IMR-90 (cell line): ENCODE measurements around the gene C14orf180. TPM values are rescaled to one million over a fixed set of nuclear protein-coding genes. Genes with fewer than 3 reads are reported as not detected.

Source experiments
- ATAC-seq: fragments of 200-7000 bp; cut with Tn5 transposase; 2 replicates; pipeline ENCODE4 v1.9.1; 2020; ENCODE audit warnings: low read depth, mild to moderate bottlenecking, moderate library complexity
- BruUV-seq: library from RNA; stranded (reverse); fragments of 400-500 nt; replicated peaks from 2 replicates; lab custom pipeline; 2021; lab: Mats Ljungman, UMichigan
- CTCF ChIA-PET: fragments of 300-600 bp; formaldehyde crosslinking; extraction: SDS; loops from one replicate; lab custom pipeline; 2021; ENCODE audit warnings: antibody characterized with exemption; lab: Yijun Ruan, JAX
- POLR2A ChIA-PET: fragments of 300-600 bp; sonication (Branson Sonifier 250); formaldehyde crosslinking; loops from one replicate; lab custom pipeline; 2022; ENCODE audit warnings: antibody characterized with exemption; ENCODE audit not compliant: unreplicated experiment; lab: Charles Lee
- DNase-seq: peaks from one replicate; pipeline ENCODE4 v3.0.0; 2013
- H2AFZ ChIP-seq: replicated peaks from 2 replicates; pipeline ENCODE3; 2013; ENCODE audit warnings: low read length, mild to moderate bottlenecking; ENCODE audit not compliant: poor library complexity
- H2AK5ac ChIP-seq: 2 replicates; pipeline ENCODE4 v1.6.1; 2013; ENCODE audit warnings: low read depth, low read length, inconsistent platforms
- H2AK9ac ChIP-seq: replicated peaks from 2 replicates; pipeline ENCODE3; 2013; ENCODE audit warnings: mild to moderate bottlenecking, low read depth, low read length, moderate library complexity; ENCODE audit not compliant: poor library complexity
- H2BK120ac ChIP-seq: 2 replicates; pipeline ENCODE4 v1.6.1; 2013; ENCODE audit warnings: low read depth, low read length, inconsistent platforms
- H2BK15ac ChIP-seq: 3 replicates; pipeline ENCODE4 v1.6.1; 2013; ENCODE audit warnings: low read depth, low read length, inconsistent platforms
- H2BK20ac ChIP-seq: 2 replicates; pipeline ENCODE4 v1.6.1; 2013; ENCODE audit warnings: low read depth, mild to moderate bottlenecking, inconsistent platforms, low read length, moderate library complexity
- H2BK5ac ChIP-seq: 2 replicates; pipeline ENCODE4 v1.6.1; 2013; ENCODE audit warnings: mild to moderate bottlenecking, low read depth, low read length, inconsistent platforms; ENCODE audit not compliant: poor library complexity, severe bottlenecking
- H3K14ac ChIP-seq: replicated peaks from 2 replicates; pipeline ENCODE4 v1.6.1; 2013; ENCODE audit warnings: low read depth, low read length, inconsistent platforms
- H3K18ac ChIP-seq: 2 replicates; pipeline ENCODE4 v1.6.1; 2013; ENCODE audit warnings: low read depth, low read length, control low read depth
- H3K23ac ChIP-seq: 2 replicates; pipeline ENCODE4 v1.6.1; 2013; ENCODE audit warnings: low read depth, low read length, inconsistent platforms
- H3K27ac ChIP-seq: 2 replicates; pipeline ENCODE4 v1.5.1; 2013; ENCODE audit warnings: mild to moderate bottlenecking, control low read depth, low read length; ENCODE audit not compliant: insufficient read depth
- H3K27me3 ChIP-seq: 2 replicates; pipeline ENCODE4 v1.6.1; 2013; ENCODE audit warnings: low read length; ENCODE audit not compliant: control insufficient read depth, insufficient read depth
- H3K36me3 ChIP-seq: 2 replicates; pipeline ENCODE4 v1.6.1; 2013; ENCODE audit warnings: low read length, mixed read lengths; ENCODE audit not compliant: control insufficient read depth, insufficient read depth
- H3K4ac ChIP-seq: 2 replicates; pipeline ENCODE4 v1.6.1; 2013; ENCODE audit warnings: low read depth, low read length, inconsistent platforms
- H3K4me1 ChIP-seq: 2 replicates; pipeline ENCODE4 v1.6.1; 2013; ENCODE audit warnings: low read length, mixed read lengths; ENCODE audit not compliant: control insufficient read depth, insufficient read depth
- H3K4me2 ChIP-seq: 2 replicates; pipeline ENCODE4 v1.6.1; 2013; ENCODE audit warnings: low read depth, mild to moderate bottlenecking, control low read depth, low read length, moderate library complexity
- H3K4me3 ChIP-seq: 2 replicates; pipeline ENCODE4 v1.5.1; 2013; ENCODE audit warnings: low read depth, mild to moderate bottlenecking, control low read depth, low read length, moderate library complexity; ENCODE audit not compliant: insufficient read depth
- H3K56ac ChIP-seq: 2 replicates; pipeline ENCODE4 v1.6.1; 2013; ENCODE audit warnings: low read length, inconsistent platforms; ENCODE audit not compliant: insufficient read depth; ENCODE audit errors: extremely low read depth
- H3K79me1 ChIP-seq, 2 experiments: 2 replicates each; pipeline ENCODE4 v1.6.1; 2013; ENCODE audit warnings: low read length in 2 of 2, inconsistent platforms in 1 of 2, low read depth in 1 of 2
- H3K9ac ChIP-seq: 2 replicates; pipeline ENCODE4 v1.6.1; 2013; ENCODE audit warnings: low read depth, low read length, control low read depth
- H3K9me1 ChIP-seq: 2 replicates; pipeline ENCODE4 v1.6.1; 2013; ENCODE audit warnings: low read length, inconsistent platforms; ENCODE audit not compliant: insufficient read depth
- H3K9me3 ChIP-seq: 2 replicates; pipeline ENCODE4 v1.6.1; 2013; ENCODE audit warnings: low read length; ENCODE audit not compliant: control insufficient read depth, insufficient read depth
- H4K20me1 ChIP-seq: 2 replicates; pipeline ENCODE4 v1.6.1; 2013; ENCODE audit warnings: low read length, inconsistent platforms; ENCODE audit not compliant: insufficient read depth
- H4K5ac ChIP-seq: 2 replicates; pipeline ENCODE4 v1.6.1; 2013; ENCODE audit warnings: mild to moderate bottlenecking, low read depth, low read length, control low read depth
- H4K8ac ChIP-seq, 2 experiments: 2 replicates each; pipeline ENCODE4 v1.6.1; 2013; ENCODE audit warnings: low read depth in 2 of 2, low read length in 2 of 2, control low read depth in 1 of 2, inconsistent platforms in 1 of 2
- H4K91ac ChIP-seq: 2 replicates; pipeline ENCODE4 v1.6.1; 2013; ENCODE audit warnings: low read depth, low read length, inconsistent platforms; ENCODE audit not compliant: insufficient read depth
- BHLHE40 ChIP-seq: fragments of 150-350 bp; IDR thresholded peaks from 2 replicates; pipeline ENCODE4 v1.6.1; 2016; ENCODE audit warnings: mild to moderate bottlenecking, low read depth, low read length
- CEBPB ChIP-seq: IDR thresholded peaks from 2 replicates; pipeline ENCODE4 v1.6.1; 2012; ENCODE audit warnings: low read depth, low read length, improper control_type of control experiment
- CHD1 ChIP-seq: IDR thresholded peaks from 2 replicates; pipeline ENCODE4 v1.6.1; 2012; ENCODE audit warnings: low read depth, low read length, improper control_type of control experiment
- FOS ChIP-seq: fragments of 150-350 bp; IDR thresholded peaks from 2 replicates; pipeline ENCODE4 v1.6.1; 2016; ENCODE audit warnings: low read depth, low read length
- MAFK ChIP-seq: IDR thresholded peaks from 2 replicates; pipeline ENCODE4 v1.6.1; 2012; ENCODE audit warnings: low read depth, low read length, improper control_type of control experiment
- MAZ ChIP-seq: IDR thresholded peaks from 2 replicates; pipeline ENCODE4 v1.6.1; 2012; ENCODE audit warnings: low read depth, mild to moderate bottlenecking, low read length, improper control_type of control experiment, moderate library complexity, borderline replicate concordance
- MXI1 ChIP-seq: IDR thresholded peaks from 2 replicates; pipeline ENCODE4 v1.6.1; 2012; ENCODE audit warnings: low read depth, mild to moderate bottlenecking, low read length, moderate library complexity, borderline replicate concordance
- NFE2L2 ChIP-seq: fragments of 150-350 bp; IDR thresholded peaks from 2 replicates; pipeline ENCODE4 v1.6.1; 2016; ENCODE audit warnings: low read depth, mild to moderate bottlenecking, low read length
- POLR2A ChIP-seq: IDR thresholded peaks from 2 replicates; pipeline ENCODE4 v1.6.1; 2012; ENCODE audit warnings: mild to moderate bottlenecking, low read depth, low read length
- RAD21 ChIP-seq: IDR thresholded peaks from 2 replicates; pipeline ENCODE4 v1.6.1; 2012; ENCODE audit warnings: low read length, improper control_type of control experiment
- RCOR1 ChIP-seq: IDR thresholded peaks from 2 replicates; pipeline ENCODE4 v1.6.1; 2012; ENCODE audit warnings: mild to moderate bottlenecking, low read length, improper control_type of control experiment; ENCODE audit not compliant: insufficient replicate concordance
- RFX5 ChIP-seq: IDR thresholded peaks from 2 replicates; pipeline ENCODE4 v1.8.0; 2012; ENCODE audit warnings: low read depth, mild to moderate bottlenecking, low read length, moderate library complexity
- SMC3 ChIP-seq: fragments of 150-350 bp; IDR thresholded peaks from 2 replicates; pipeline ENCODE4 v1.6.1; 2016; ENCODE audit warnings: low read depth, mild to moderate bottlenecking, antibody characterized with exemption, low read length, moderate library complexity
- WGBS, 2 experiments: methylation state at CpG; one replicate each; pipeline versions ENCODE4 v1.1.5 to v1.1.7; 2013; ENCODE audit warnings: missing lambda C conversion rate in 2 of 2; ENCODE audit not compliant: insufficient read length in 1 of 2; ENCODE audit errors: extremely low coverage in 2 of 2; 5-methylcytosine and 5-hydroxymethylcytosine counted together
- dilution Hi-C: fragments of 300-500 bp; cut with HindIII; formaldehyde crosslinking; loops from one replicate; pipeline ENCODE4 v1.14.3; 2018; ENCODE audit warnings: low sequenced_read_pairs; ENCODE audit not compliant: unreplicated experiment
- in situ Hi-C: fragments of 300-500 bp; cut with MboI; formaldehyde crosslinking; loops from 3 replicates; pipeline ENCODE4 v1.14.3; 2019; ENCODE audit warnings: low sequenced_read_pairs, inconsistent platforms, mixed read lengths
- intact Hi-C: fragments of 100-400 bp; cut with micrococcal nuclease; formaldehyde crosslinking; loops from 2 replicates; pipeline ENCODE4 v1.10.0; 2022
- polyA plus RNA-seq, 3 experiments: library from polyadenylated mRNA; depleted of rRNA; stranded (reverse); fragments of >200 nt; gene quantifications; 2 replicates each; pipeline ENCODE4 v1.2.3, GENCODE V29; 2012; ENCODE audit warnings: low replicate concordance in 1 of 3
- total RNA-seq: library from RNA; depleted of rRNA; stranded (reverse); fragments of >200 nt; gene quantifications from 2 replicates; pipeline ENCODE4 v1.2.3, GENCODE V29; 2012
- TF ChIP-seq, protein P1 (sequence below): fragments of 150-350 bp; IDR thresholded peaks from 2 replicates; pipeline ENCODE4 v1.6.1; 2017; ENCODE audit warnings: mild to moderate bottlenecking, antibody characterized with exemption, low read length, low read depth
- TF ChIP-seq, protein P2 (sequence below): fragments of 150-350 bp; IDR thresholded peaks from 2 replicates; pipeline ENCODE4 v1.6.1; 2016; ENCODE audit warnings: low read depth, mild to moderate bottlenecking, low read length, moderate library complexity, borderline replicate concordance
- TF ChIP-seq, protein P3 (sequence below): conservative IDR thresholded peaks from 2 replicates; pipeline ENCODE4 v1.5.1; 2012; ENCODE audit warnings: mild to moderate bottlenecking, low read depth, low read length, improper control_type of control experiment

Gene C14orf180
- total and polyA plus RNA-seq, 2 of the 4 experiments (the other 2 are of a cell fraction) = not detected

DNA sequence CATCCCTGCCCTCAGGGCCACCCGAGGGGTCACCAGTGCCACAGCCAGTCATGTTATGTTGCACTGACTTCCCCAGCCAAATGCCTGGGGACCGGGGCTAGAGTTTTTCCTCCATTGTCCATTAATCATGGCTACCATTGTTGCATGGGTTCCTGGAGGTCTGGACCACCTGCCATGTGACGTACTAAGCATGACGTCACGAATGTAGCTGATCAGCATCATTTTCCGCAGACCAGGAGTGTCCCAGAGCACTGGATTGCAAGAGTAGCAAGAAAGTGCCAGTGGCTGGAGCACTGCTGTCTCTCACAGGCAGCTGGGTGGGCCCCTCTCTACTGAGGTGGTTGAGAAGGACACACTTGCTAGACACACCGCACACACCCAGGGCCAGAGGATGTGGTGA is 6.9 kb upstream of the C14orf180 start:
- CTCF ChIA-PET = no interaction called here
- Histone ChIP-seq H2BK120ac (no peak overlapping the region), H3K9ac (no peak overlapping the region), H2BK5ac (no peak overlapping the region), H3K9me3 (no peaks in the 10 kb centered on the region), H3K56ac (no peak overlapping the region), H3K4ac (no peak overlapping the region), H3K18ac (no peak overlapping the region), H3K27ac (no peak overlapping the region), H2BK15ac (no peak overlapping the region), H4K5ac (no peak overlapping the region), H3K23ac (no peak overlapping the region), H2AK9ac (no peak overlapping the region), H2AK5ac (no peak overlapping the region), H3K14ac (no peak overlapping the region), H2BK20ac (no peak overlapping the region), H4K8ac (no peak overlapping the region), H3K36me3 (no peaks in the 10 kb centered on the region), H3K79me1 (no peaks in the 10 kb centered on the region), H4K20me1 (no peaks in the 10 kb centered on the region), H2AFZ (no peak overlapping the region), H3K4me1 (no peaks in the 10 kb centered on the region), H3K9me1 (no peaks in the 10 kb centered on the region), H3K27me3 (peaks cover 8% of the 10 kb centered on the region; the same call in 1 of the 2 replicates), H4K91ac (no peak overlapping the region), H3K4me3 (no peak overlapping the region), H3K4me2 (no peak overlapping the region)
- no TSS peak for BruUV-seq
- POLR2A ChIA-PET = no interaction called here
- dilution Hi-C loops = no loop called here
- intact Hi-C loops = no loop called here
- DNase-seq = no peak
- in situ Hi-C loops = loop anchor here (25.0 kb wide), 1 partner anchor 485 kb away; the partner anchor contains the start of gene ASPG
- ATAC-seq = no peak
- 65% methylated on average over 3 of the region's 7 CpGs; no CpG with 5 or more reads in 1 of the 2 experiments for WGBS, 2 experiments
- TF ChIP-seq CEBPB (no peak), MXI1 (no peak), BHLHE40 (no peak), POLR2A (no peak), CHD1 (no peak), NFE2L2 (no peak), FOS (no peak), MAZ (no peak), SMC3 (no peak), RAD21 (no peak), RCOR1 (no peak), MAFK (no peak), RFX5 (no peak)
- TF ChIP-seq, protein P1, sequence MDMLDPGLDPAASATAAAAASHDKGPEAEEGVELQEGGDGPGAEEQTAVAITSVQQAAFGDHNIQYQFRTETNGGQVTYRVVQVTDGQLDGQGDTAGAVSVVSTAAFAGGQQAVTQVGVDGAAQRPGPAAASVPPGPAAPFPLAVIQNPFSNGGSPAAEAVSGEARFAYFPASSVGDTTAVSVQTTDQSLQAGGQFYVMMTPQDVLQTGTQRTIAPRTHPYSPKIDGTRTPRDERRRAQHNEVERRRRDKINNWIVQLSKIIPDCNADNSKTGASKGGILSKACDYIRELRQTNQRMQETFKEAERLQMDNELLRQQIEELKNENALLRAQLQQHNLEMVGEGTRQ = no peak
- TF ChIP-seq, protein P2, sequence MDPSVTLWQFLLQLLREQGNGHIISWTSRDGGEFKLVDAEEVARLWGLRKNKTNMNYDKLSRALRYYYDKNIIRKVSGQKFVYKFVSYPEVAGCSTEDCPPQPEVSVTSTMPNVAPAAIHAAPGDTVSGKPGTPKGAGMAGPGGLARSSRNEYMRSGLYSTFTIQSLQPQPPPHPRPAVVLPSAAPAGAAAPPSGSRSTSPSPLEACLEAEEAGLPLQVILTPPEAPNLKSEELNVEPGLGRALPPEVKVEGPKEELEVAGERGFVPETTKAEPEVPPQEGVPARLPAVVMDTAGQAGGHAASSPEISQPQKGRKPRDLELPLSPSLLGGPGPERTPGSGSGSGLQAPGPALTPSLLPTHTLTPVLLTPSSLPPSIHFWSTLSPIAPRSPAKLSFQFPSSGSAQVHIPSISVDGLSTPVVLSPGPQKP = no peak
- TF ChIP-seq, protein P3, sequence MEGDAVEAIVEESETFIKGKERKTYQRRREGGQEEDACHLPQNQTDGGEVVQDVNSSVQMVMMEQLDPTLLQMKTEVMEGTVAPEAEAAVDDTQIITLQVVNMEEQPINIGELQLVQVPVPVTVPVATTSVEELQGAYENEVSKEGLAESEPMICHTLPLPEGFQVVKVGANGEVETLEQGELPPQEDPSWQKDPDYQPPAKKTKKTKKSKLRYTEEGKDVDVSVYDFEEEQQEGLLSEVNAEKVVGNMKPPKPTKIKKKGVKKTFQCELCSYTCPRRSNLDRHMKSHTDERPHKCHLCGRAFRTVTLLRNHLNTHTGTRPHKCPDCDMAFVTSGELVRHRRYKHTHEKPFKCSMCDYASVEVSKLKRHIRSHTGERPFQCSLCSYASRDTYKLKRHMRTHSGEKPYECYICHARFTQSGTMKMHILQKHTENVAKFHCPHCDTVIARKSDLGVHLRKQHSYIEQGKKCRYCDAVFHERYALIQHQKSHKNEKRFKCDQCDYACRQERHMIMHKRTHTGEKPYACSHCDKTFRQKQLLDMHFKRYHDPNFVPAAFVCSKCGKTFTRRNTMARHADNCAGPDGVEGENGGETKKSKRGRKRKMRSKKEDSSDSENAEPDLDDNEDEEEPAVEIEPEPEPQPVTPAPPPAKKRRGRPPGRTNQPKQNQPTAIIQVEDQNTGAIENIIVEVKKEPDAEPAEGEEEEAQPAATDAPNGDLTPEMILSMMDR = no peak
